Left ventricle myocardium inferior (tissue), 1 donor: Measurements from ENCODE around the gene WAC. TPM values are rescaled to one million over a fixed set of nuclear protein-coding genes. Genes with fewer than 3 reads are reported as not detected.

Source experiments
- DNase-seq: peaks from one replicate; pipeline ENCODE4 v3.0.0-alpha.2; 2020
- H3K27ac ChIP-seq: fragments of 200-600 bp; replicated peaks from 2 replicates; pipeline ENCODE4 v1.8.0; 2021
- H3K27me3 ChIP-seq: fragments of 200-600 bp; 2 replicates; pipeline ENCODE4 v1.8.0; 2021; ENCODE audit warnings: low read depth
- H3K36me3 ChIP-seq: fragments of 200-600 bp; 2 replicates; pipeline ENCODE4 v1.8.0; 2021
- H3K4me1 ChIP-seq: fragments of 200-600 bp; 2 replicates; pipeline ENCODE4 v1.8.0; 2021
- H3K4me3 ChIP-seq: fragments of 200-600 bp; 2 replicates; pipeline ENCODE4 v1.8.0; 2021; ENCODE audit warnings: mild to moderate bottlenecking, moderate library complexity
- H3K9me3 ChIP-seq: fragments of 200-600 bp; replicated peaks from 2 replicates; pipeline ENCODE4 v1.8.0; 2021
- intact Hi-C: fragments of 100-400 bp; cut with micrococcal nuclease; formaldehyde crosslinking; loops from one replicate; pipeline ENCODE4 v1.11.0; 2022
- total RNA-seq: library from RNA; stranded (reverse); fragmentation: NEBNext Ultra II Directional; extraction: Animal tissue kit (Norgen Biotek cat#: 25700); gene quantifications from one replicate; pipeline ENCODE4 v1.2.1, GENCODE V29; 2021
- TF ChIP-seq, protein P1 (sequence below): fragments of 200-600 bp; IDR thresholded peaks from 2 replicates; pipeline ENCODE4 v1.8.0; 2021; ENCODE audit warnings: antibody characterized with exemption, mild to moderate bottlenecking, borderline replicate concordance
- donor health status: DM: no; HTN: yes; CAD: no; lungs with severe emphysema.

The WAC gene
- total RNA-seq, 1 donor from 2014 or later = 103 TPM

DNA sequence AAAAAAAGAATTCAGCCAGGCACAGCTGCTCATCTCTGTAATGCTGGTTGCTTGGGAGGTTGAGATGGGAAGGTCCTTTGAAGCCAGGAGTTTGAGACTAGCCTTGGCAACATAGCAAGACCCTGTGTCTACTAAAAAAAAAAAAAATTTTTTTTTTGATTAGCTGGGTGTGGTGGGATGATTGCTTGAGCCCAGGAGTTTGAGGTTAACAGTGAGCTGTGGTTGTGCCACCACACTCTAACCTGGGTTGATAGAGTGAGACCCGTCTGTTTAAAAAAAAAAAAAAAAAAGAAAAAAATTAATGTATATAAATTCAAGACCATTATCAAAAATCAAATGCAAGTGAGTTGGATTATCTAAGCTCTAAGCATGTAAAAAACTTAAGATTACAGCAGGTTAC is 5.7 kb downstream of the WAC start:
- Histone ChIP-seq H3K4me3 (no peak overlapping the region), H3K27ac (no peak overlapping the region), H3K27me3 (no peaks in the 10 kb centered on the region), H3K4me1 (peaks cover 77% of the 10 kb centered on the region), H3K9me3 (no peaks in the 10 kb centered on the region), H3K36me3 (peaks cover 78% of the 10 kb centered on the region)
- intact Hi-C loops = loop anchor here (10.0 kb wide), 1 partner anchor 46 kb away; no protein-coding TSS in a partner anchor
- DNase-seq = no peak
- TF ChIP-seq, protein P1, sequence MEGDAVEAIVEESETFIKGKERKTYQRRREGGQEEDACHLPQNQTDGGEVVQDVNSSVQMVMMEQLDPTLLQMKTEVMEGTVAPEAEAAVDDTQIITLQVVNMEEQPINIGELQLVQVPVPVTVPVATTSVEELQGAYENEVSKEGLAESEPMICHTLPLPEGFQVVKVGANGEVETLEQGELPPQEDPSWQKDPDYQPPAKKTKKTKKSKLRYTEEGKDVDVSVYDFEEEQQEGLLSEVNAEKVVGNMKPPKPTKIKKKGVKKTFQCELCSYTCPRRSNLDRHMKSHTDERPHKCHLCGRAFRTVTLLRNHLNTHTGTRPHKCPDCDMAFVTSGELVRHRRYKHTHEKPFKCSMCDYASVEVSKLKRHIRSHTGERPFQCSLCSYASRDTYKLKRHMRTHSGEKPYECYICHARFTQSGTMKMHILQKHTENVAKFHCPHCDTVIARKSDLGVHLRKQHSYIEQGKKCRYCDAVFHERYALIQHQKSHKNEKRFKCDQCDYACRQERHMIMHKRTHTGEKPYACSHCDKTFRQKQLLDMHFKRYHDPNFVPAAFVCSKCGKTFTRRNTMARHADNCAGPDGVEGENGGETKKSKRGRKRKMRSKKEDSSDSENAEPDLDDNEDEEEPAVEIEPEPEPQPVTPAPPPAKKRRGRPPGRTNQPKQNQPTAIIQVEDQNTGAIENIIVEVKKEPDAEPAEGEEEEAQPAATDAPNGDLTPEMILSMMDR = no peak

DNA sequence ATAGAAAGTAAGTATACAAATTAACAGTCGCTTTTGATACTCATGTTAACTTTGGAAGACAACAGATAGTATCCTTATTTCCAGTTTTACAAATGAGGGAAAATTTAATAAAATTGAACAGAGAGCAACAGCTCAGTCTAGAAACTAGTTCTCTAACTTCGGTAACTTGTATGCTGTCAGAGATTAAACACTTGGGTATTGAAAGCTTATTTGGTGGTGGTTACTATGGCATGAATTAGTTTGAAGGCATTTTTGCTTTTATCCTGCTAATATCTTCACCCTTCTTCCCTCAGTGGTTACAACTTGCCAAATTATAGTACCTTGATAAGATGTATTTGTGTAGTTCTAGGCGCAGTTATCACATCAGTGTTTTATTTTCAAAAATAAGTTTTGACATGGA is 7.2 kb downstream of the WAC start:
- peaks cover 69% of the 10 kb centered on the region for H3K4me1 ChIP-seq
- TF ChIP-seq, protein P1 = no peak
- H3K27ac ChIP-seq = no peak overlapping the region
- H3K9me3 ChIP-seq = no peaks in the 10 kb centered on the region
- DNase-seq = no peak
- no peak overlapping the region for H3K4me3 ChIP-seq
- H3K36me3 ChIP-seq = peaks cover 78% of the 10 kb centered on the region
- intact Hi-C loops = no loop called here
- no peaks in the 10 kb centered on the region for H3K27me3 ChIP-seq

DNA sequence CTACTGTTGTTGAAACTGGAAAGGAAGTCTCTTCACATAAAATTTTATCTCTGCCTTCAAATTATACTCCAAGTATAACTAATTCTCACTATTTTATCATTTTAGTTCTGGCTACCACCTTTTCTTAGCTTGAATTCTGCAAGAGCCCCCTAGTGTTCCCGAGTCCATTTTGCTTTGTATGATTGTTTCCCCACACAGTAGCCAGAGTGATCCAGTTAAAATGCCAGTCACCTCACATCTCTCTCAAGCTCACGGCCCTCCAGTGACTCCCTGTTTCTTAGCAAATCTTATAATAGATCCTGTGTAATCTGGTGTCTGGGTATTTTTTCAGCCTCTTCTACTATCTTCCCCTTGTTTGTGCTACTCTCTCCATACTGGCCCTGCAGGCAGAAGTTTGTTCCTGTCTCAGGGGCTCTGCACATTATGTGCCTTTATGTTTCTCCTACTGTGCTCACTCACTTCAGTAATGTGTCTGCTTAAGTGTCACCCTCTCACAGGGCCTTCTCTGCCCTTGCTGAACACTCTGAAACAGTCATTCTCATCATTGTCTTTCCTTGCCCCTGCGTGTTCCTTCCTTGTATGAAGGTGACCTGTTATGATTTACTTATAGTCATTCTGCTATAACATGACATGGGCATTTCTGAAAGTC is 8.9 kb downstream of the WAC start:
- DNase-seq = no peak
- Histone ChIP-seq H3K36me3 (peaks cover 62% of the 10 kb centered on the region), H3K4me1 (peaks cover 67% of the 10 kb centered on the region), H3K4me3 (no peak overlapping the region), H3K9me3 (no peaks in the 10 kb centered on the region), H3K27me3 (no peaks in the 10 kb centered on the region), H3K27ac (no peak overlapping the region)
- intact Hi-C loops = no loop called here
- TF ChIP-seq, protein P1 = peak; percentile 11

DNA sequence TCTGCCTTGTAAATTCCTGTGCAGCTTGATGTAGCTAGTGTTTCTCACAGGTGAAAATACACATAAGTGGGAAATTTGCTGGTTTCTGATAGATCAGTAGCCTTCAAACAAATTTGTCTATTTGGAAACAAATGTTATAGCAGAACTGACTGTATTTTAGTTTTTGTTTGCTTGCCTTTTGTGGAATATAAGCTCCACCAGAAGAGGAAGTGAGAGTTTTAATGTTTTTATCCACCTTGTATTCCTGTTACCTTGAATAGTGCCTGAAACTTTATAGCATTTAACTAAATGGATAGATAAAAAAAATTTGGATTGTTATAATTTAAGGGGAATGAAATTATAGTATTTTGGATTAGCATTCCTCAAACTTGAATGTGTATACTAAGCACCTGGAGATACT is 9.8 kb downstream of the WAC start:
- peaks cover 68% of the 10 kb centered on the region for H3K4me1 ChIP-seq
- intact Hi-C loops = no loop called here

DNA sequence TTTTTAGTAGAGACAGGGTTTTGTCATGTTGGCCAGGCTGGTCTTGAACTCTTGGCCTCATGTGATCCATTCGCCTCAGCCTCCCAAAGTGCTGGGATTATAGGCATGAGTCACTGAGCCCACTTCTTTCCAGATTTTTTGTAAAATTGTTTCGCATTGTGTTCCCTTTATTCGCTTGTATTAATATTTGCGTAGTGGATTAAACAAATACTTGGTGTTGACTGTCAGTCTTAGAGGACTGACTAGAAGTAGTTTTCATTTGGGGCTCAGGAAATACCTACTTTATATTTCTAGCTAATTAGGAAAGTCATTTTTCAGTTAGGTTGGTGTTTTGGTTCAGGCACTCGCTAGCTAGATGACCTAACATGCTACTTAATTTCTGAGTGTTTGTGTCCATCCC is 11.1 kb downstream of the WAC start:
- no peaks in the 10 kb centered on the region for H3K27me3 ChIP-seq
- no peak overlapping the region for H3K27ac ChIP-seq
- H3K9me3 ChIP-seq = no peaks in the 10 kb centered on the region
- no peak for DNase-seq
- TF ChIP-seq, protein P1 = no peak
- intact Hi-C loops = no loop called here
- no peak overlapping the region for H3K4me3 ChIP-seq
- peaks cover 56% of the 10 kb centered on the region for H3K36me3 ChIP-seq
- peaks cover 80% of the 10 kb centered on the region for H3K4me1 ChIP-seq

More for the DNA sequence above, 9.8 kb downstream of the WAC start:
- no peak for DNase-seq
- Histone ChIP-seq H3K36me3 (peaks cover 56% of the 10 kb centered on the region), H3K9me3 (no peaks in the 10 kb centered on the region), H3K27ac (no peak overlapping the region), H3K4me3 (no peak overlapping the region), H3K27me3 (no peaks in the 10 kb centered on the region)
- TF ChIP-seq, protein P1 = no peak
